ENCODE results near the gene TAPBP. TPM values are rescaled to one million over a fixed set of nuclear protein-coding genes. Genes with fewer than 3 reads are reported as not detected.

The TAPBP gene
- total RNA-seq, 1 donor, result 125 TPM

DNA sequence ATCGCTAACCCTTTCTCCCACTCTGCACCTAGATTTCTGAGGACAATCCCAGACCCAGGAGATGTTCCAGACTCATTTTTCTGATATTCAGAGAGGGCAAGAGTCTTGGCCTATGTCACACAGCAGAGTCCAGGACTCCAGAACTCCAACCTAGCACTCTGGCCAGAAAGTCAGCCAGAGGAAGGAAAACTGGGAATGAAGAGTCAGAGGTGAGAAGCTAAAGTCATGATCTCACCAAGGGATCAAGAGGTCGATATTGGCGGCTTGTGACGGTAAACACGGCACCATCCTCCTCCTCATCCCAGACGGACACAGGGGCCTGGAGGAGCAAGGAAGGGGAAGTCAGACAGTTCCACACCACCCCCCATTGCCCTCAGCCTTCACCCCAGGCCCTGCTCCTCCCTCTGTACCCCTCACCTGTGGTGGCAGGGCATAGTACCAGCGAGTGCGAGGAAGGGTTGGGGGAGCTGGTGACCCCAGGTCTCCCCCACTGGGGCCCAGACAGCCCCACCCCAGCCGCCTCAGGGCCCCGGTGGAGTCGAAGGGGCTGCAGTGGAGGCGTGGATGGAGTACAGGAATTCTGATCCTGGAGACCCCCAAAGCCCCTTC lies 17.0 kb downstream of the TAPBP start:
- peak overlapping the region; percentile 96 for H3K4me3 ChIP-seq (ENCODE audit: low read depth, low read length)
- TF ChIP-seq, protein P1, sequence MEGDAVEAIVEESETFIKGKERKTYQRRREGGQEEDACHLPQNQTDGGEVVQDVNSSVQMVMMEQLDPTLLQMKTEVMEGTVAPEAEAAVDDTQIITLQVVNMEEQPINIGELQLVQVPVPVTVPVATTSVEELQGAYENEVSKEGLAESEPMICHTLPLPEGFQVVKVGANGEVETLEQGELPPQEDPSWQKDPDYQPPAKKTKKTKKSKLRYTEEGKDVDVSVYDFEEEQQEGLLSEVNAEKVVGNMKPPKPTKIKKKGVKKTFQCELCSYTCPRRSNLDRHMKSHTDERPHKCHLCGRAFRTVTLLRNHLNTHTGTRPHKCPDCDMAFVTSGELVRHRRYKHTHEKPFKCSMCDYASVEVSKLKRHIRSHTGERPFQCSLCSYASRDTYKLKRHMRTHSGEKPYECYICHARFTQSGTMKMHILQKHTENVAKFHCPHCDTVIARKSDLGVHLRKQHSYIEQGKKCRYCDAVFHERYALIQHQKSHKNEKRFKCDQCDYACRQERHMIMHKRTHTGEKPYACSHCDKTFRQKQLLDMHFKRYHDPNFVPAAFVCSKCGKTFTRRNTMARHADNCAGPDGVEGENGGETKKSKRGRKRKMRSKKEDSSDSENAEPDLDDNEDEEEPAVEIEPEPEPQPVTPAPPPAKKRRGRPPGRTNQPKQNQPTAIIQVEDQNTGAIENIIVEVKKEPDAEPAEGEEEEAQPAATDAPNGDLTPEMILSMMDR (IDR thresholded peaks at IDR 0.05; ENCODE audit: insufficient read depth, low read depth, low read length), result no peak
- DNase-seq (ENCODE audit: low read depth), result no peak

DNA sequence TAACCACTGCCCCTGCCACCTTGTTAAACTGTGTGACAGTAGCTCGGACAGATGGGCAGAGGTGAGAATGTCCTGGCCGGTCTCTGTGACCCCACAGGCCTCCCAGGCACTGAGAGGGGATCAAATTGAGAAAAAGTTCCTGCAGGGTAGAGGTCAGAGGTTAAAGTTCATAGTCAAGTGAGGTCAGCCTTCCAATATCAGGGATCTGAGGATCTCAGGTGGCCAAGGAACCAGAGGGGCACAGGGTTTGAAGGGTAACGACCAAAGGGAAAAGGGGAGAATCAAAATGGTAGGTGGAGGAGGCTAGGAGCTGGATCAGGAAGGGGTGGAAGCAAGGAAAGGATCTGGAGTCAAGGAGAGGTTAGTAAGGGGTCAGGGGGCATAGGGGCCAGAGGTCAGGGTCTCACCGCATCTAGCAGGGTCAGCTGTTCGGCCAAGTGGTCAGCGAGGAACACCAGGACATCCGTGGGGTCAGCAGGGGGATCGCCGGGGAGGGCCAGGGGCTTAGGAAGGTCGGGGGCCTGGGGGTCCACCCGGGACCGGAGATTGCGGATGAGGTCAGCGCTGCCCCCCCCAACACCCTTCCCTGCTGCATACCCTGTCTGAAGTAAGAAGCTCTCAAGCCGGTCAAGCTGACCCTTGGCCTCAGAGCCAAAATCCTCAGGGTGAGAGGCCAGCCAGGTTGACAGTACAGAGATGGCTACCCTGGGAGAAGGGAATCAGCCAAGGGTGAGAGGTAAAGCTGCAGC lies 18.1 kb downstream of the TAPBP start:
- TF ChIP-seq, protein P1 (IDR thresholded peaks at IDR 0.05; ENCODE audit: insufficient read depth, low read depth, low read length), result no peak
- no peak for DNase-seq (ENCODE audit: low read depth)
- no peak overlapping the region for H3K4me3 ChIP-seq (ENCODE audit: low read depth, low read length)

DNA sequence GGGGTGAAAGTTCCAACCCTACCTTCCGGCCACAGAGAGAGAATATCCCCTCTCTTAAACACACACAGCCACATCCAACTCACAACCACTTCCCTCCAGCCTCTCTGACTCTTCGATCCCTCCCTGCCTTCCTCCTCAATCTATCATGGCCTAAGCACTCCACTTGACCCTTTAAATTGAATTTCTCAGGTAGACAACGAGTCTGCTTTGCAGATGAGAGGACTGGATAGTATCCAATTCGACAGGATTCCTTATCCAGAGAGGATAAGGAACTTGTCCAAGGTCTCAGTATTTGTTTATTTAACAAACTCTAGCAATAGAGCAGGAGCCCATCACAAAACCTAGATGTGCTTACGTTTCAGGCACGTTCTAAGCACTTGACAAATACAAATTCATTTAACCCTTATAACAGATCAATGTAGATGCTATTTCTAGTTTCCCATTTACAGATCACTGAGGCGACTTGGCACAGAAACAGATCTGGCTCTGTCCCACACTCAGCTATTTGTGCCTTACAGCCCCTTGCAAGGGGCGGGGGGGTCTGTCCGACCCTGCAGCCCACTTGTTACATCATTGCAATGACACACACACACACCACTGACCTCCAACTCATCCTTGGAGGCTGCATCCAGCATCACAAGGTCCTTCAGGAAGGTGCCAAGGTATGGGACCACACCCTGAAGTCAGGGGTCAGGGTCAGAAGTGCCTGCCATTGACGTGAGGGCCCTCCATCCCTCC lies 19.6 kb downstream of the TAPBP start:
- TF ChIP-seq, protein P1 (IDR thresholded peaks at IDR 0.05; ENCODE audit: insufficient read depth, low read depth, low read length), result no peak
- DNase-seq (ENCODE audit: low read depth), result no peak
- H3K4me3 ChIP-seq (ENCODE audit: low read depth, low read length), result no peak overlapping the region

DNA sequence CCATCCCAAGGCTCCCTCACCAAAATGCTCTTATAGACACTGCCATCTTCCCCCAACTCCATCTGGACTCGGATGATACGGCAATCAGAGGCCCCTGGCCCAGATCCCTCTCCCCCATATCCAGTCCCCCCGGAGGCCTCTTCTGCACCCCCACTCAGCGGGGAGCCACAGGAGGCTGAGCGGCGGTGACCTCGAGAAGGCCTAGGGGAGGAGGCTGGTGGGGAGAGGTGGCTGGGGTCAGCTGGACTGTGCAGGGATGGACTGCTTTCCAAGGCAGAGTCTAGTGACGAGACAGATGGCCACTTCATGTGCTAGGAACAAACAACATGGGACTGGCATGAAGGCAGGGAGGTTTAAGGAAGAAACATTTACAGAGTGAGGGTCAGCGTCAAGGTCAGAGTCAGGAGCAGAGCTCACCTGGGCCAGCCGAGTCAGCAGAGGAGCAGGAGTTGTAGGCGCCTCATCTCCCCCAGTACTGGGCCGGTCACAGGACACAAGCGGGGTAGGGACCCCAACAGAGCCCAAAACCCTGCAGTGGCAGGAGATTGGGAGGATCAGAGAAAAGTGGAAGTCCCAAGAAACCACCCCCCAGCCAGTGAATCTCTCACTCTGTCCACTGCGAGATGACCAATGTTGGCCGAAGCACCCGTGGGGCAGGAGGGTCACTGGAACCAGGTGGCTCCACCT lies 20.7 kb downstream of the TAPBP start:
- H3K4me3 ChIP-seq (ENCODE audit: low read depth, low read length), result no peak overlapping the region
- DNase-seq (ENCODE audit: low read depth), result no peak
- TF ChIP-seq, protein P1 (IDR thresholded peaks at IDR 0.05; ENCODE audit: insufficient read depth, low read depth, low read length), result no peak

DNA sequence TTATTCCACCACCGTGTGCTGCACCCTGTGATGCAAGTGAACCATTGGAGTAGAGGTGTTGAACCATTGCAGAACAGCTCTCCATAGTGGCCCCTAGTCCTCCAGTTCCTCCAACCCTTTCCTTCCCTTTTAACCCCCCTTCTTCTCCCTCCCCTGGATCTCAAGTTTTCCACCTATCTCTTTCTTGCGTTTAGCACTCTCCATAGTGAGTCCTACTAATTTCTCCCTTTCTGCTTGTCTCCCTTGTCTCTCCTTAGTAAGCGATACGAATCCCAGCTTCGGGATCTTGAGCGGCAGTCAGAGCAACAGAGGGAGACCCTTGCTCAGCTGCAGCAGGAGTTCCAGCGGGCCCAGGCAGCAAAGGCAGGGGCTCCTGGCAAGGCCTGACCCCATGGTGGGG lies 23.4 kb downstream of the TAPBP start:
- H3K4me3 ChIP-seq (ENCODE audit: low read depth, low read length), result peak overlapping the region; percentile 93
- no peak for DNase-seq (ENCODE audit: low read depth)
- TF ChIP-seq, protein P1 (IDR thresholded peaks at IDR 0.05; ENCODE audit: insufficient read depth, low read depth, low read length), result no peak

DNA sequence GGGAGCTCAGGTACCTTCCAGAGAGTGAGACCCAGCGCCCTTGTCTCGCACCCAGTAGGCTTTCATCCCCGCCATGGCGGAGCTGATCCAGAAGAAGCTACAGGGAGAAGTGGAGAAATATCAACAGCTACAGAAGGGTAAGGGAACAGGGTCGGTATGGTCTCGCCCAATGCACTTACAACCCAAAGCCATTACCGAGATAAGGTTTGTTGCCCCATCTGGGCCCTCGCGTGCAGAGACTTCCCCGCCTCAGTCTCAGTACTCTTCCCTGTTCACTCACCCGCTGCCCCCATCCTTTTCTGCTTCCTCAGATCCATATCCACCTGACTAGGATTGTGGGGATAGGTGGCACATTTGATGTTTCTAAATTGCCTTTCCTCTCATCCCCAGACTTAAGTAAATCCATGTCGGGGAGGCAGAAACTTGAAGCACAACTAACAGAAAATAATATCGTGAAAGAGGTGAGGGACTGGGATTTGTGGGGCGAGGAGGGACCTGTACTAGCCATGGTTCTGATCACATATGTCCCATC lies 24.0 kb downstream of the TAPBP start:
- peak; percentile 14 for DNase-seq (ENCODE audit: low read depth)
- H3K4me3 ChIP-seq (ENCODE audit: low read depth, low read length), result peak overlapping the region; percentile 93
- TF ChIP-seq, protein P1 (IDR thresholded peaks at IDR 0.05; ENCODE audit: insufficient read depth, low read depth, low read length), result no peak

All from fibroblast of villous mesenchyme (primary cell).